ENCODE measurements around the gene AQR.

AQR gene

DNA sequence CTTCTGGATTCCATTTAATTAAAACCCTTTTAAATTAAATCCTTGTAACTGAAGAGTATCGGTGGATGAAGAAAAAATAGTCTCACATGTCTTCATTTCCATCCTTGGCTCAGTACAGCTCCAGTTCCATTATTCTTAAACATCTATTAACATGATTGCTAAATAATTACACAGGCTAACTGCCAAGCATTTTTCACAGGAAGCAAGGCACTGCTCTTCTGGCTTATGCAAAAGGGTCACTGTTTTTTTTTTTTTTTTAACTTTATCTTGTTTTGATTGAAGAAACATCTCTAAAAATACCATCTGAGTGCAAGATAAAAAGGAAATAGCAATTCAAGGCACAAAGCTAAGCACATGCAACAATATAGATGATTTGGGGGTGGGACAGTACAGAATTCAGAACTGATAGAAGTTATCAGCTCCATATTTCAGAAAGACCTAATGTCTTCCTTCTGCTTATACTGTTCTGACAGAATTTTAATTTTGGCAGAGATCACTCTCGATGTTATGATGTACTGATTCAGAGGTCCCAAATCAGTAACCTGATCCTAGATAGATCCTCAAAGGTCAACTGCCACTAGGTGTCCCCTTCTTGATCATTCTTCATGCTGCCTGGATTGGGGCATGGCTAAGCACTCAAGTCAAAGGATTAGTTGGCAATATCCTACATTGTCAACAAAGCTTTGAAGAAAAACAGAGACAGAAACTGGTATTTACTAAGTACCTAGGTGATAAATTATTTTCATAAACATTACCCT, 116.4 kb downstream of the AQR start:
- no peak overlapping the region for H3K4me2 ChIP-seq
- no peaks in the 10 kb centered on the region for H3K27me3 ChIP-seq
- TF ChIP-seq Cebpa-rat (IDR thresholded peaks at IDR 0.05): no peak
- H3K9ac ChIP-seq: no peak overlapping the region
- no peaks in the 10 kb centered on the region for H4K20me1 ChIP-seq
- H3K9me3 ChIP-seq: peaks cover 3% of the 10 kb centered on the region
- H3K4me1 ChIP-seq: peaks cover 5% of the 10 kb centered on the region; the same call in 1 of the 2 replicates
- H3K4me3 ChIP-seq: no peak overlapping the region
- H3K36me3 ChIP-seq: peaks cover 53% of the 10 kb centered on the region
- H3K27ac ChIP-seq: no peak overlapping the region

DNA sequence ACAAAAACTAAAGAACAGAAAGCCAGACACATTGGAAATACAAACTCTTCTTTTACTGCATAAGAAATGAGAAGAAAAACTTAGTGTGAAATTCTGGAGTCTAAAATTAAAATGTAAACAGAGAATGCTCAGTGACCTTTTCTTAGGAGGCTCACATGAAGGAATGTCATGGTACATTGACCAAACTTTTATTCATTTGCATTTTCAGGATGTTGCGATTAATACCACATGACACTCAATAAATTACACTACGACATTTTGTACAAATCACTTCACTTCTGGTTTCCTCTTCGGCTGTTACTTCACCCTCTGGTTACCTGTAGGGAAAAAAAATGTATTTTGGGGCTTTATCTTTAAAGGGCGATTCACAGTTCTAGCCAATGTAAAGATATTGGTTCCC, 117.8 kb downstream of the AQR start:
- Histone ChIP-seq H4K20me1 (no peaks in the 10 kb centered on the region), H3K4me2 (no peak overlapping the region), H3K27ac (no peak overlapping the region), H3K36me3 (peaks cover 38% of the 10 kb centered on the region), H3K27me3 (no peaks in the 10 kb centered on the region), H3K9ac (no peak overlapping the region), H3K9me3 (peaks cover 7% of the 10 kb centered on the region), H3K4me3 (no peak overlapping the region), H3K4me1 (peaks cover 5% of the 10 kb centered on the region; the same call in 1 of the 2 replicates)
- no peak for TF ChIP-seq Cebpa-rat (IDR thresholded peaks at IDR 0.05)

DNA sequence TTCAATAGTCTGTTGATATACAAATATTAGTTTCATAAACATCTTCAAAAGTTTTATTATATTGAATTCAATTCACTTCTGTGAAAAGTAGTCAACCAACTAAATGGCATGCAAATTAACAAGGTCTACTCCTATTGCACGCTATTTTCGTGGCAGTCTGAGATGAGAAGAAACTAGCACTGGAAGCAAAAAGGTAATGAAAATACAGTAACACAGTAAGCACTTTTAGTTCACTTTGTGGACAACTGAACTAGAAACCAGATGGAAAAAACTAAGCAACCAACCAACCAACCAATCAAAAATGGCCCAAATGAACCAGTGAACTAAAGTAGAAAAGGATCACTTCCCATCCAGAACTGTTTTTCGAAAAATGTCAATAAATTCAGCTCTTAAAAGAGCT, 118.5 kb downstream of the AQR start:
- Histone ChIP-seq H3K9me3 (peaks cover 7% of the 10 kb centered on the region), H3K36me3 (peaks cover 31% of the 10 kb centered on the region), H3K4me1 (peaks cover 5% of the 10 kb centered on the region; the same call in 1 of the 2 replicates), H3K4me3 (no peak overlapping the region), H4K20me1 (no peaks in the 10 kb centered on the region), H3K4me2 (no peak overlapping the region), H3K27me3 (no peaks in the 10 kb centered on the region), H3K9ac (no peak overlapping the region), H3K27ac (no peak overlapping the region)
- TF ChIP-seq Cebpa-rat (IDR thresholded peaks at IDR 0.05): no peak

DNA sequence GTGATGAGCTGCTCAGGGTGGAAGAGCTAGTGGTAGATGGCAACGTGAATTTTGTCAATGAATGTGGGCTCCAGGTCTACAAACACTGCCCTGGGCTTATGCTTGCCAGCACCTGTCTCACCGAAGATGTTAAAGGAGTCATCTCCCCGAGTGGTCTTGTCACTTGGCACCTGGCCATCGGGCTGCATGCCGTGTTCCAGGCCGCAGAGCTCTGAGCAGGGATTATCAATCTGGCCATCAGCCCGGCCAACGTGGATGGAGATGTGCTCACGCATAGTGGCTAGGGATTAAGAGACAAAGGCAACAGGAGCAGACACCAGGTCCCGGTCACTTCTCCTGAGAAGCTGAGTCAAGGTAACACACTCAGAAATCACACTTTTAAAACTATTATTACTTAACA, 119.4 kb downstream of the AQR start:
- TF ChIP-seq Cebpa-rat (IDR thresholded peaks at IDR 0.05): no peak
- Histone ChIP-seq H3K36me3 (peaks cover 22% of the 10 kb centered on the region), H3K4me3 (no peak overlapping the region), H3K9me3 (peaks cover 7% of the 10 kb centered on the region), H3K4me2 (no peak overlapping the region), H3K9ac (no peak overlapping the region), H3K27me3 (no peaks in the 10 kb centered on the region), H4K20me1 (no peaks in the 10 kb centered on the region), H3K4me1 (no peaks in the 10 kb centered on the region), H3K27ac (no peak overlapping the region)

DNA sequence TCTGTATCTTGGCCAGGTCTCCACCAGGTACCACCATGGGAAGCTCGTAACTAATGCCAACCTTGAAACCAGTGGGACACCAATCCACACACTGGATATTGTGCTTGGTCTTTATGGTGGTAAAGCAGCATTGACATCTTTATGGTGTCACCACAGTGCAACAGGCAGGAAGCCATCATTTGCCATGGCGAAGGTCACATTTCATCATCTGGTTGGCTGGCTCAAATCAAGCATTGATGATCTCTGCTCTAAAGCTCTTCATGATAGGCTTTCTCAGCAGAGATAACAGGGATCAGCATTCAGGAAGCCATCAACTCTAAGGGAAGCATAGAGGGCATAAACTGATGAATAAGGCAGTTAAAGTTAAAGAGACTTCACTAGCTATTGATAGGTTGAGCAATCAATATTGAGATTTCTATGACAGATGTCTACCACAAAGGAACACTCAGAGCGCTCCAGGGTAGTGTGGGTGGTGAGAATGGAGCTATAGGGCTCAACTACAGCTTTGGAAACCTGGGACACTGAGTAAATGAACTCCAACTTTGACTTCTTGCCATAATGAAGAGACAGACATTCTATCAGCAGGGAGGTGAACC, 120.1 kb downstream of the AQR start:
- Histone ChIP-seq H3K4me1 (no peaks in the 10 kb centered on the region), H3K9ac (no peak overlapping the region), H3K4me2 (no peak overlapping the region), H4K20me1 (no peaks in the 10 kb centered on the region), H3K36me3 (peaks cover 15% of the 10 kb centered on the region), H3K27me3 (no peaks in the 10 kb centered on the region), H3K4me3 (no peak overlapping the region), H3K9me3 (peaks cover 7% of the 10 kb centered on the region), H3K27ac (no peak overlapping the region)
- TF ChIP-seq Cebpa-rat (IDR thresholded peaks at IDR 0.05): no peak

DNA sequence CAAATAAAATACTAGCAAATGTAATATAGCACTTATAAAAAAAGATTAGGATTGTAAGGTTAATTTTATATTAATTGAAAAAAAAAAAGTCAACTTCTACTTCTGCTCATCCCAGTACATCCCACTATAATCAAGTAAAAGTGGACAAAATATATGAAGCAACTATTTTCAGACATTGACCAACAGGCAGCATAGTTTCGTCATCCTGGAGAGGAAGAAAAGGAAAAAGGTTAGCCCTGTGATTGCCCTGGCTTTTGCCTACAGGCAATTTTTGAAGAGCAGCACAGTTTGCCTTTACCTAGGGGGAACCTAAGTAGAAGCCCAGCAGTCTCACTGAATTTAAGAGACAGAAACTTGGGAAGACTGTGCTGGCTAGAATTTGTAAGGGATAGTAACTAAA, 121.9 kb downstream of the AQR start:
- Histone ChIP-seq H4K20me1 (no peaks in the 10 kb centered on the region), H3K27ac (no peak overlapping the region), H3K36me3 (peaks cover 8% of the 10 kb centered on the region), H3K4me2 (no peak overlapping the region), H3K9ac (no peak overlapping the region), H3K4me3 (no peak overlapping the region), H3K27me3 (no peaks in the 10 kb centered on the region), H3K9me3 (peaks cover 7% of the 10 kb centered on the region), H3K4me1 (no peaks in the 10 kb centered on the region)
- no peak for TF ChIP-seq Cebpa-rat (IDR thresholded peaks at IDR 0.05)

DNA sequence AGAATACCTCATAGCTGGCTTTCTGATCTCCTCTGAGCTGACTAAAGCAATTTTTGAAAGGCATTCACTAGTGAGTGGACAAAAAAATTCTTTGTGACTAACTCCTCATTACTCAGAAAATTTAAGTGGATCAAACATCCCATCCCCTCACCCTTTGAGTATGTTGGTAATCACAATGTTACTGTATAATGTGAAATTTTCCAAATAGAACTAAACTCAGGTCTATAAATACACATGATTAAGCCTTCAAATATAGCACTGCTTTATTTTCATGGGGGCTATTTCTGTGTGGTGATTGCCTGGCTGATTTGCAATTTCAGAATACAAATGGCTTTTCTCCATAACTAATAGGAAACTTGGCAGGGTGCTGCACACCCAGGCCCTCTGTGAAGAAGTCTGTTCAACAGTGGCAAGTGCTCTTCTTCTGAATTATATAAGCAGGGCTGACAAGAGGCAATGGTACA, 128.2 kb downstream of the AQR start:
- Histone ChIP-seq H3K36me3 (no peaks in the 10 kb centered on the region), H3K27me3 (no peaks in the 10 kb centered on the region), H3K9ac (no peak overlapping the region), H4K20me1 (no peaks in the 10 kb centered on the region), H3K27ac (no peak overlapping the region), H3K4me3 (no peak overlapping the region), H3K9me3 (no peaks in the 10 kb centered on the region), H3K4me2 (no peak overlapping the region), H3K4me1 (no peaks in the 10 kb centered on the region)
- no peak for TF ChIP-seq Cebpa-rat (IDR thresholded peaks at IDR 0.05)

DNA sequence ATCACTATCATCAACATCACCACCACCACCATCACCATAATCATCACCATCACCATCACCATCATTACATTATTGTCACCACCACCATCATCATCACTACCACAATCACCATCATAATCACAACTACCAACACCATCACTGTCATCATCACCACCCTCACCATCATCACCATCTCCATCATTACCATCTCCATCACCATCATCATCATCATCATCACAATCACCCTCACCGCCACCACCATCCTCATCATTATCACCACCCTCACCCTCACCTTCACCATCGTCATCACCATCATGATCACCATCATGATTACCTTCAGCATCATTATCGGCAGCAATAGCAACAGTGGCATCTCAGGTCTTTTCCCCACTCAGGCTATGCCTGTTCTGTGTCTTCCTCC, 131.3 kb downstream of the AQR start:
- H3K27me3 ChIP-seq: no peaks in the 10 kb centered on the region
- H3K4me2 ChIP-seq: no peak overlapping the region
- no peak overlapping the region for H3K9ac ChIP-seq
- H3K36me3 ChIP-seq: no peaks in the 10 kb centered on the region
- H4K20me1 ChIP-seq: no peaks in the 10 kb centered on the region
- H3K27ac ChIP-seq: no peak overlapping the region
- H3K4me1 ChIP-seq: no peaks in the 10 kb centered on the region
- no peaks in the 10 kb centered on the region for H3K9me3 ChIP-seq
- TF ChIP-seq Cebpa-rat (IDR thresholded peaks at IDR 0.05): no peak
- no peak overlapping the region for H3K4me3 ChIP-seq

DNA sequence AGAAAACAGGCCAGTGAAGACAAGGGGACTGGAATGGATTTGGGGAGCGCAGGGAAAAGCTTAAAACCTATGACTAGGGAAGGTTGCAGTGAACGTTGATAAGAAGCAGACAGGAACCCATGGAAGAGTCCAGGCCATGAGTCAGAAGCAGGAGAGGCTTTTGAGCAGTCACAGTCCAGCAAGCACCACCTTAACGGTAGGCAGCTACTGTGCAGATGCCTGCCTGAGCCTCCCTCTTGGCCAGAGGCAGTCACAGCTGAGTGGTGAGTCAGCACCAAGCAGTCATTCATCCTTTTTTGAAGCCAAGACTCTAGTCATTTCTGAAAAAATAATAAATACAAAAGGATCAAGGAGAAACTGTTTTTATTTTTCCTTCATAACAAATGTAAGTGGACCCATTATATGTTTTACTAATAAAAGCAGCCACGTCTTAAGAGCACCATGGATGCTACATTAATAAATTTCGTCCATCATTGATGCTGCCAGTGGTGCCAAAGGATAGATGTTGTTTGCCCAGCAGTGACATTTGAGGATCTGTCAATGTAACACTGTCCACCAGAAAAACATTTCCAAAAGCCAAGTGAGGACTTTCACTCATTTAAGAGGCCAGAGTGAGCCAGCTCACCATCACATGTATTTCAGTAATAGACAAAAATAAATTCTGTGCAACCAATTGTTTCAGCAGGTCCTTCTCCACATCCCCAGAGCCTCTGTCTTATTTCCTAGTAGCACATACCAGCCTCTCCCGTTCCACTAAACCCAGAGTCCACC, 132.1 kb downstream of the AQR start:
- Histone ChIP-seq H3K4me1 (no peaks in the 10 kb centered on the region), H3K36me3 (no peaks in the 10 kb centered on the region), H3K4me2 (no peak overlapping the region), H3K27me3 (no peaks in the 10 kb centered on the region), H4K20me1 (no peaks in the 10 kb centered on the region), H3K4me3 (no peak overlapping the region), H3K9me3 (no peaks in the 10 kb centered on the region), H3K27ac (no peak overlapping the region), H3K9ac (no peak overlapping the region)
- no peak for TF ChIP-seq Cebpa-rat (IDR thresholded peaks at IDR 0.05)
